ENCODE data around the gene FAM120B.

FAM120B gene

GRCh38 chr6:170429450-170429849 lies 122.9 kb downstream of the FAM120B start:
- no peak overlapping the region for H3K4me3 ChIP-seq (ENCODE audit: low read depth, low read length)
- no peak for TF ChIP-seq CTCF (IDR thresholded peaks at IDR 0.05; ENCODE audit: insufficient read depth, low read depth, low read length, missing control alignments)
- DNase-seq (ENCODE audit: low read depth): no peak

GRCh38 chr6:170433163-170434116 lies 126.9 kb downstream of the FAM120B start:
- no peak for TF ChIP-seq CTCF (IDR thresholded peaks at IDR 0.05; ENCODE audit: insufficient read depth, low read depth, low read length, missing control alignments)
- no peak overlapping the region for H3K4me3 ChIP-seq (ENCODE audit: low read depth, low read length)
- no peak for DNase-seq (ENCODE audit: low read depth)

- no peak for TF ChIP-seq CTCF (IDR thresholded peaks at IDR 0.05; ENCODE audit: insufficient read depth, low read depth, low read length, missing control alignments)
- no peak for DNase-seq (ENCODE audit: low read depth)
- H3K4me3 ChIP-seq (ENCODE audit: low read depth, low read length): no peak overlapping the region
These were observed 127.7 kb downstream of the FAM120B start for GRCh38 chr6:170434117-170434820.

- no peak for TF ChIP-seq CTCF (IDR thresholded peaks at IDR 0.05; ENCODE audit: insufficient read depth, low read depth, low read length, missing control alignments)
These were observed 128.2 kb downstream of the FAM120B start for GRCh38 chr6:170434821-170435155.

GRCh38 chr6:170435766-170436165 lies 129.2 kb downstream of the FAM120B start:
- H3K4me3 ChIP-seq (ENCODE audit: low read depth, low read length): no peak overlapping the region
- no peak for DNase-seq (ENCODE audit: low read depth)
- TF ChIP-seq CTCF (IDR thresholded peaks at IDR 0.05; ENCODE audit: insufficient read depth, low read depth, low read length, missing control alignments): no peak

More at GRCh38 chr6:170434821-170435155, 128.2 kb downstream of the FAM120B start:
- no peak overlapping the region for H3K4me3 ChIP-seq (ENCODE audit: low read depth, low read length)
- no peak for DNase-seq (ENCODE audit: low read depth)

GRCh38 chr6:170436209-170436809 lies 129.8 kb downstream of the FAM120B start:
- no peak for DNase-seq (ENCODE audit: low read depth)
- H3K4me3 ChIP-seq (ENCODE audit: low read depth, low read length): no peak overlapping the region
- TF ChIP-seq CTCF (IDR thresholded peaks at IDR 0.05; ENCODE audit: insufficient read depth, low read depth, low read length, missing control alignments): no peak
